ENCODE results near the gene SYNGR4. TPM values are rescaled to one million over a fixed set of nuclear protein-coding genes. Genes with fewer than 3 reads are reported as not detected.

The SYNGR4 gene
- total RNA-seq, 1 donor from 2014 or later: not detected

- DNase-seq: no peak
Measured at GRCh38 chr19:48397263-48398101, 33.3 kb downstream of the SYNGR4 start.

- DNase-seq: no peak
Measured at GRCh38 chr19:48398102-48398374, 33.9 kb downstream of the SYNGR4 start.

- DNase-seq: peak; percentile 60
Measured at GRCh38 chr19:48398375-48399235, 34.4 kb downstream of the SYNGR4 start.

- DNase-seq: no peak
Measured at GRCh38 chr19:48400018-48400742, 36.0 kb downstream of the SYNGR4 start.

- no peak for DNase-seq
Measured at GRCh38 chr19:48401287-48401686, 37.1 kb downstream of the SYNGR4 start.

GRCh38 chr19:48403606-48404005 is 39.4 kb downstream of the SYNGR4 start:
- DNase-seq: no peak

GRCh38 chr19:48405010-48405659 is 41.0 kb downstream of the SYNGR4 start:
- DNase-seq: no peak

- DNase-seq: no peak
Measured at GRCh38 chr19:48405850-48406249, 41.7 kb downstream of the SYNGR4 start.

GRCh38 chr19:48413879-48414587 is 49.9 kb downstream of the SYNGR4 start:
- no peak for DNase-seq

GRCh38 chr19:48415395-48415794 is 51.2 kb downstream of the SYNGR4 start:
- peak; percentile 25 for DNase-seq

- DNase-seq: no peak
Measured at GRCh38 chr19:48415806-48416221, 51.6 kb downstream of the SYNGR4 start.

GRCh38 chr19:48417421-48417820 is 53.3 kb downstream of the SYNGR4 start:
- no peak for DNase-seq

GRCh38 chr19:48418317-48419064 is 54.3 kb downstream of the SYNGR4 start:
- DNase-seq: no peak

- no peak for DNase-seq
Measured at GRCh38 chr19:48419158-48419920, 55.2 kb downstream of the SYNGR4 start.

- DNase-seq: no peak
Measured at GRCh38 chr19:48421548-48421947, 57.4 kb downstream of the SYNGR4 start.

- no peak for DNase-seq
Measured at GRCh38 chr19:48424694-48425219, 60.6 kb downstream of the SYNGR4 start.
